ENCODE measurements around the gene EPHA4.
A peak's percentile ranks its signal among the peaks of the same experiment; 100 is the strongest.

EPHA4 gene

DNA sequence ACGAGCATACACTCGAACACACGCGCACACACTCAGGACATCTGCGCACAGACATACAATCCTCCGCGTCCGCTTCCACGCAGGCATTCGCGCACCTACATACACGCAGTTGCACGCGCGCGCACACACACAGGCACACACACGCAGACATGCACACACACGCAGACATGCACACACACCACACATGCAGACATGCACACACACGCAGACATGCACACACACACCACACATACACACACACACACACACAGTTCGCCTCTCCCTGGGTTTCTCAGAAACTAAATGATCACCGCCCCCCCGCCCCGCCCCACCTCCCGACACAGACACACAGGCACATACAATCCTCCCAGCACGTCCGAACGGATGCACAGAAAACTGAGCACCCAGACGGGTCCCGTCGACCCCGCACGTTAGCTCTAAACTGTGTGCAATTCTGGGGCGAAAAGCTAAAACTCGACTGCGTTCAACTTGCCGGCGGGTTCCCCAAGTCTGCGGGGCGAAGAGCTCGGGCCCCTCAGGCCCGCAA is 1.0 kb downstream of the EPHA4 start:
- DNase-seq: no peak

DNA sequence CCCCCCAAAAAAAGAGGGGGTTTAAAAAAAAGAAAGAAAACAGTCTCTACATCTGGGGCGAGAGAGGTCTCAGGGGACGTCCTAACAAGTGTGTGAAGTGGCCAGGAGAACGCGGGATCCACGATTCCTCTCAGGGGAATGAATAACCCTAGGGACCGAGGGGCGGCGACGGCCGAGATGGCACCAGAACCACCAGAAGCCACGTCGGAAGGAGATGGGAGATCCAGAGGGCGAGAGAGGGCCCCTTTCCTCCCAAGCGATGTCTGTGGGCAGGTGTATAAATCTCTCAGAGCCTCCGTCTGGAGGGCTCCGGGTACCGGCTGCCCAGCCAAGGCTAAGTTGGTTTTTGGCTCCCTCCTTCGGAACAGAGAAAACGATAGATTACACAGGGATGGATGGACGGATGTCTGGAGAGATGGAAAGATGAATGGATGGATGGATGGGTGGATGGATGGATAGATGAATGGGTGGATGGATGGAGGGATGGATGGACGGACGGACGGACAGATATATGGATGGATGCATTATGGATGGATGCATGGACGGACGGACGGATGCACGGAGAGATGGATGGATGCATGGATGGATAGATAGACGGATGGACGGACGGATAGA is 1.7 kb downstream of the EPHA4 start:
- DNase-seq: no peak

DNA sequence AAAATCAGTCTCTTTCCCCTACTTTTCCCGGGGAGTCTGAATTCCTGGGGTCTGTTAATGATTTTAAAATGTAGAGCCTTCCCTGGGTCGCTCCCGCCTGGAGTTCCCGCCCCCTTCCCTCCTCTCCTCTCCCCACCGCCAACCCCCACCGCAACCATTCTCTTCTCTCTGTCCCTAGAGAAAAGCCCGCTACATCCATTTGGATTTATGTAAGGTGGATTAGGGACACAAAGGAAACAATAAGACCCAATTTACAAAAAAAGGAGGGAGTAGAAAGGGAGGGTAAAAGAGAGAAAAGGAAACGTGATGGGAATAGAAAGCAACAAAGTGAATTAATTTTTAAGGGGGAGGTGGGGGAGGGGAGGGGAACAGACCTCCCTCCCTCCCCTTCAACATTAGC is 2.2 kb downstream of the EPHA4 start:
- DNase-seq: no peak

DNA sequence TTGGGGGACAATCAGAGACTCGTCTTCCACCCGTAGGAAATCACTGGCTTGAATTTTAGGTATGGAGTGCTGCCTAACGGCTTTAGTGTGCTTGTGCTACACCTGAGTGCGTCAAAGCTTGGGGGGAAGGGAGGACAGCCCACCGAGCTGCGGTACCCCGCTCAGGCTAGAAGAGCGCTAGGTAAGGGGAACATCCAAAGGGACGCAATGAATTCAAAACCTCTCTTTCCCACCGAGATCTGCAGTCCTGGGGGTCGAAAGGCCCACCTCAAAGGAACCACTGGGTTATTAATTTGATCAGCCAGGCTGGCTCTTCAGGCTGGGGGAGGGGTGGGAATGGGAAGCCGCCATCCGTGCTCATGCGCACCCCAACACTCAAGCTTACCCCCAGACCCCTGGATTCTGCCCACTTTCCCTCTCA is 2.7 kb downstream of the EPHA4 start:
- DNase-seq: no peak

DNA sequence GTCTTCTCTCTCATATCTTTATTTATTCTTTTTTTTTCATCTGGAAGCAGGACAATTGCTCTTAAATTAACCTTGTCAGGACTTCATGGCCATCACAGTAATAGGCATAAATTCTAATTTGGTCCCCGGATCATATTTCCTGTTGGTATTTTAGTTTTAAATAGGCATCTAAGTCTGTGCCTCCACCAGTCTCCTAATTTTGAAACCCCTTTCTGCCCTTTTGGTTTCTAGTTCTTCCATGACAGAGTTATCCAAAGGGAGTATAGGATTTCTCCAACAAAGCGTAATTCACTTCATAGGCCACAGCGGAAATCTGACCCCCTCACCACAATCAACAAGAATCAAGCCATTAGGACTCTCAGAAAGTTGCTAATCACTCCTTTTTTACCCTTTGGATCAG is 3.8 kb downstream of the EPHA4 start:
- DNase-seq: no peak

DNA sequence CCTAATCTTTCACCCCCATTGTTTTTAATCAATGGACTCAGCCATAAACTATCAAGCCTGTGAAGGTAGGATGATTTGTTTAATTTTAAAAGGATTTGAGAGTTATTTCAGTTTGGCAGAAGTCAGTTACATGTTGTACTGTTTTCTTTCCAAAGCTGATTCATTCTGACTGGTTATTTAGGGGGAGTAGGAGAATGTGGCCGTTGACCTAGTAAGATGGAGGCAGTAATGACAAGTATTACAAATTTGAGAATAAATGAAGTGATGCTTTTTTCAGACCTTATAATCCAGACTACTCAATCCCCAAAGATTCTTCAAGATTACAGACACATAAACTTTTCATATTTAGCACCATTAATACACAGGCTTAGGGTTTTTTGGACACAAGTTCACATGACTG is 4.3 kb downstream of the EPHA4 start:
- DNase-seq: no peak

DNA sequence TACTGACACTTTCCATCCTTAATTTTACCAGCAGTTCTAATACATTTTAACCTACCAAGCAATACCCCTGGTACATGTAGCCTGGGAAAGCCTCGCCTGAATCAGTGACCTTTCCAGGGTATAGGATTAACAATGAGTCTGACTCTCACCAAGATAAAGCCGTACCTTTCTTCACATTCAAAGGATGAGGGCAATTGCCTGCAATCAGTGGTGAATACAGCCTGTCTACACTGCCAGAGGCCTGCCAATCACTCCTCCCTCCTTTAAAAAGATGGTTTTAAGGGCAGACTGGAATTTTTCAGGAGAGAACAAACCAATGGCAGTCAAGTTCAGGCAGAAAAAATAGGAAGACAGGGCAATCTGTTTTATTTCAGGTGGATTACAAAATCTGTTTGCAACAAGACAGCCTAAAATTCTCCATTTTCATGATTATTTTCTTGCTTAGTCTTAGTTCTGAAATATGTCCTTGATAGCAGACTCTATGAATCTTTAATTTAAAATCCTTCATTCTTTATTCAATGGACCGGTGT is 4.8 kb downstream of the EPHA4 start:
- no peak for DNase-seq

DNA sequence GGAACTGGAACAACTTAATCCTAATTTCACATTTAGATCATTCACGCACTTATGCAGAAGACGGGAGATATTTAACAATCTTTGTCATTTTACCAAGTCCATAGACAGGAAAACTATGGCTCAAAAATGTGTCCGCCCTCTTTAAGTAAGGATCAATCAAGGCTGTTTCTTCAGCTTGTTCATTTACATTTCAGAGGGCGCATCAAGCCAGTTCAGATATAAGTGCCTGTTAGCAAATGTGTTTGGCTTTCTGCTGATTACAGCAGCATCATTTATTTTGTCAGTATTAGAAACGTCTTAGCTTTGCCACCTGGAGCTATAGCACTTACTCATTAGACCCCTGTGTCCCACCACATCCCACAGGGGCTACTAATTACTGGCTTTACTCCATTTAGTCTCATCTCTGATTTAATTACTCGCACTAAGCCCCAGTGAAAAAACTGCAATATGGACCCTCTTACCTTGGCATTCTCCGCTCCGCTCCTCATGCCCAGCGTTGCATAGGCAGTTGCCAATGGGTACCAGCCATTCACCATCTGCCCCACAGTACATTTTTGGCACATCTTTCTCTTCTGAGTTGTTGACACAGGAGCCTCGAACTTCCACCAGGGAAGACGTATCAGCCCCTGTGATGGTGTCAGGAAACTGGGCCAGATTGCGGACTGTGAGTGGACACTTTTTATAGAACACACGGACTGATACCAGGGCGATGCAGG is 8.7 kb downstream of the EPHA4 start:
- DNase-seq: no peak

DNA sequence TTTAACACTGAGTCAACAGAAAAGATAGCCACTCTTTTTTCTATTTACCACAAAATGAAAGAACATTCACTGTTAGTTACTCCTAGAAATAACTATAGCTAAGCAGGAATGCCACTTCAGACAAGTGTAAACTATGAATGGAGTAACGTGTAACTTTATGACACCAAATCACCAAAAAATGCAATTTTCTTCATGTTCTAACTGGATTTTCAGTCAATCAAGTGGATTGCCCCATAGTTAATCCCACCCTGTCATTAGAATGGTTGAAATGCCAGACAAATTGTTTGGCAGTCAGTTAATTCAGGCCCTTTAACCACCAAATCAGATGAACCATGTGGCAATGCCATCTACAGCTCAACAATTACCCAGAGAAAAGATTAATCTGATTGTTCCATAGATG is 9.9 kb downstream of the EPHA4 start:
- DNase-seq: no peak

DNA sequence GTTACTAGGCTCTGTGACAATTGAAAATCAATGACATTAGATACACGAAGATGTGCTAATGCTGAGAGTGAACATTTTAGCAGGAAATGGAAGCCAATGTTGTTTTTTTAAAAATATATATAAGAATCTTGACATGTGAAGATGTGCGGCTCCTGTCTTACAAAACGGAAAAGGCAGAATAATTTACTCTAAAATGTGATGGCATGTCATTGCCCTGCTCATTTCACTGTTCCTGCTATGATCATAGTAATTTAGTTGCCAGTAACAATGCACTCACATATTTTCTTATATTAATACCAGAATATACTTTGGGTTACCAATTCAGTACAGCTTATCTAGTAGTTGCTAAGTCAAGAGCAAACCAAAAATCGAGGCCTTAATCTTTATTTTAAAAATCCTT is 10.3 kb downstream of the EPHA4 start:
- no peak for DNase-seq

DNA sequence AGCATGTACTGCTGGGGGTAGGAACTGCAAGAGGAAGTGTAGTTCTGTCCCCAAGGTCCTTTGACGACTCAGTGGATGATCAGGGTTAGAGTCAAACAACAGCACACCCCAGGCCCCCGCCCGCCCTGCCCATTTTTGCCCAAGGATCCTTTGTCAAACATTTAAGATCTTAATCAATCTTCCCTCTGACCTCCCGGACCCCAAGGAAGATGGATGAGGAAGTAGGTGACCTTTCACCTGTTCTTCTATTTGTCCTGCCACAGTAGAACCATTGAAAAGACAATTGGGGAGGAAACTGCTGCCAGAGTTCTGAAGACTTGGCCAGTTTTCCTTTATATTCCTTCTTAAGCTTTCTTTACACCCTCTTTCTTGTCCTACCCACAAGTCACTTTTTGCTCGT is 12.1 kb downstream of the EPHA4 start:
- no peak for DNase-seq

DNA sequence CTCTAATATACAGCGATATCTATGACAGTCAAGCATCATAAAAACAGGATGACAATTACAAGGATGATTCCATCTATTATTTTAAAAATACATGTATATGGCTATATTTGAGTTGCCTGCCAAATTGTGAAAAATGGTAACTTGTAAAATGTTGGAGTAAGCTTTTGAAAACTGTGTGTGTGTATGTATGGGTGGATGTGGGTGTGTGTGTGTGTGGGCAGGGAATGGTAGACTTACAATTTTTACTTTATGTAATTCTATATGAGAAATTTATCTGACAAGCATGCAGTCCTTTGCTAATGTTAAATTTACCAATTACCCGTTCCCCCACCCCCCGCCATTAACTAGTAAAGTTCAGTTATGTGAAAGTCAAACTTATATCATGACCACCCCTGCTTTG is 14.0 kb downstream of the EPHA4 start:
- DNase-seq: no peak

DNA sequence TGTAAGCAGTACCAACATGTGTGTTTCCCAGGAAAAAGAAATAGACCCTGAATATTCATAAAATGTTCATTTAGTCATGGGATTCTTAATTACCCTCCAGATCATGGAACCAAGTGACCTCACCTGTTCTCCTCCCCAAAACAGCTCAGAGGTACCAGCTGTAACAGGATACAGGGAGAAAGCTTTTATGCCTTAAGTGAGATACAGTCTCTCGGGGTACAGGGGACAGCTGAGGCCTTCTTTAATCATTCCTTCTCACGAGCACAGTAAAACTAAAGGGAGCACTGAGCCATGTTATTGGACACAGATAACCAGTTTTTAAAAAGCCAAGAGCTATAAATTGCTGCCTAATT is 16.6 kb downstream of the EPHA4 start:
- no peak for DNase-seq

DNA sequence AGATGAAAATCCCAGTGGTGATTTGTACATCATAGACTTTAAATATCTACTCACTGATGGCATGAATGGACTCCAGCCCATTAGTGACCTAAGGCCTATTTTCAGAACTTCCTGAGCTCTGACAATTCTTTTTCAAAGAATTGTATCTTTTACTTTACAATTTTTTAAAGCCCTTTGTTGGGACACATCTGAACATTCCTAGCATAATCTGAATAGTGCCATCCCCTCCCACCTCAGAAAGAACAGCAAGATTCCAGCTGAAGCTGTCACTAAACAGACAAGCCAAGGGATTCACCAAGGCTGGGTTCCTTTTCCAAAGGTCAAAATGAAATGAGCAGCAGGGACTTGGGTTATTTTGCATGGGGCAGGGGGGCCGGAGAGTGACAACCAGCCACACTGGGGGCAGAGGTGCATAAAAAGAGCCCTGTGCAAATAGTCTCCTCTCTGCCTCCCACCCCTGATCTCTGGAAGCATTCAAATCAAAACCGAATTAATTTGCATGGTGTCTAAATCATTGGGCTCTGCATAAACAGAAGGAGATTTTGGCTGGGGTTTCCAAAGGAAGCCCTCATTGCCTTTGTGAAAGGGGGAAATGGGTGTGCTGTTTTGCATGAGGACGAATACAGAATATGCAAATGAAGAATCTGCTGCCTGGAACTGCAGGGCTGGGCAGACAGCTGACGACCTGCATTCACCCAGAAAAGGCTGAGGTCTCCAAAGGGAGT is 17.2 kb downstream of the EPHA4 start:
- no peak for DNase-seq

DNA sequence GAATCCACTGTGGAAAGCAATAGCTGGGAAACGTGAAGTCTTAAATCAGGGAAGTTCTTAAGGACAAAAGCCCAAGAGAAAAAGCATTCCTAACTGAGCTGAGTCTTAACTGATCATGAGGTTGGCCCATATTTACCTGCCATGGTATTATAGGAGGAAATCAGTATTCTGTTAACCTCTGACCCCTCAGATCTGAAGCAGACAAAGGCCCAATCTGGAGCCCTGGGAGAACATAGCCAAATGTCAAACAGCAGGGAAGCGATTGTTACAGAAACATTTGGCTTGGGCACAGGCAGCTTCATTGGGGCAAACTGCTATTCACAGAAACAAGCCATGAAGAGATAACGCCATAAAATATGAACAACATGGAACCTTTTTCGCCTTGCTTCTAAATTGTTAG is 18.8 kb downstream of the EPHA4 start:
- DNase-seq: no peak

DNA sequence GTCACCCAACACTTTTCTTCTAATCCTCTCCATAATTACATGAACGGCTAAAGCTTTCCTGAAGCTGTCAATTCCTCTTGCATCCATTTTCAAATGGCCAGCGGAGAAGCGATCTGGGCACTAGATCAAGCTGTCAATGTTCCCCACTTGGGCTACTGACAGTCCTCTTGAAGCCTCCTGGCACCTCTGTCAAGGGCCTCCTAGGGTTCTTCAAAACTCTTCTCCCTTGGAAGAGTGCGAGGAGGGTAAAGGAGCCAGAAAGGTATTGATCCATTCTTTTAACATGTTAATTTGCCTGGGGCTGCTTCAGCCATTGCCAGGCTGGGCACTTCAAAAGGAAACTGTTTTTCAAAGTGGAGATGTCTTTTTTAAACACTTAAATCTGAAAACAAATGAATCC is 19.8 kb downstream of the EPHA4 start:
- DNase-seq: peak; percentile 46

DNA sequence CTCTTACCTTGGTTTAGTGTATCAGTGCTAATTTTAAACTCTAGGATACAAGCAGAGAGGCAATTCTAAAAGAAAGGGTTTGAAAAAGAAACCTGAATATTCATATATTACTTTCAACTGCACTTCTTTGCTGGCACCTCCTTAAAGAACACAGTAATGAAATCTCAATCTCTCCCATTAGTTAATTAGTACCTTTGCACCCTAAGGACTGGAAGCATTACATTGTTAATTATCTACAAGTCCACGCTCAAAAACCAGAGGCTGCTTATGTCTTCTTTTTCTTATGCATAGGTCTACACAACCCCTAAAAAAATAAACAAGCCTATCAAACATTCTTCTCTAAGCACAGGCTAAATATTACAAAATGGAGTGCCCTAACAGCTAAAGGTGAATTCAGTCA is 20.2 kb downstream of the EPHA4 start:
- DNase-seq: no peak

DNA sequence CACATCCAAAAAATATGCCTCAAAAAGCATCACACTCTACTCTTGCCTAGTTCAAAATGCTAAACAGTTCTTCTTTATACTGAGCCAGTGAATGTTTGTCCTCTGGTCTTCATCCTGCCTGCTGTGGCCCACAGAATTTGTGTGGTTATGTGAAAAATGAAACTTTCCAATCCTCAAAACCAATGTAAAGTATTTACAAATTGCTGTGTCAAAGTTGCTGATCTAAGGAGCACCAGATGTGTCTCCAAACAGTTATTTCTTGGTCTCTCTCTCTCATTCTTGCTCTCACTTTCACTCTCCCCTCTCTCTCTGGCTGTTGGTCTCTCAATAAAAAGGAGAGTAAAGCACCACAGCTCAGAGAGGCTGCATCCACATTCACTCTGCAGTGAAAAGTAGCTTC is 23.0 kb downstream of the EPHA4 start:
- no peak for DNase-seq

DNA sequence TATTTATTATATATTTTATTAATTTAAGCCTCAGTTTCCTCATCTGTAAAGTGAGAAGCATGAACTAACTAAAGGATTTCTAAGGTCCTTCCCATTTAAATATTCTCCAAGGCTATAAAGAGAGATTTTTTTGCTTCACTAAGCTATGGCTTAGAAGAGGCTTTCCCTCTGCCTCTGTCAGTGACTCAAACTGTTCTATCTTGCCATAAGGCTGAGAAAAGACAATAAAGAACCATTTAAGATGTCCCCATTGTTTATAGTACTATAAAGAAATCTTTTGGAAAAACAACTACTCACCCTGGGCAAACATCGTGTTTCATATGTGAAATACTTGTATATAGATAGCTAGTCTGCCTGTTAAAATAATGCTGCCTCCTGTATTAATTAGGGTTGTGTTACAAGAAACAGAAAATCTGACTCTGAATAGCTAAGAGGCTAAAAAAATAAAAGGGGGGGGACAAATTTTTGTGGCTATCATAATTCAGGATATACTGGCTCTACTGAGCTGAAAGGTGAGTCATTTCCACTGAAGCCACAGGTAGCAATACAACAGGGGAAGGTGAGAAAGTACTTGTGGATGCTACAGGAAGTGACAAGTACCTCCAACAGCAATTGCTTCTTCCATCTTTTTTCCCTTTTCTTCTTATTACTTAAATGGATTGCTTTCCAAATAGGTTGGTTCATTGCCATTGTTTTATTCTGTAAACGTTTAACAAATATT is 25.4 kb downstream of the EPHA4 start:
- DNase-seq: no peak

DNA sequence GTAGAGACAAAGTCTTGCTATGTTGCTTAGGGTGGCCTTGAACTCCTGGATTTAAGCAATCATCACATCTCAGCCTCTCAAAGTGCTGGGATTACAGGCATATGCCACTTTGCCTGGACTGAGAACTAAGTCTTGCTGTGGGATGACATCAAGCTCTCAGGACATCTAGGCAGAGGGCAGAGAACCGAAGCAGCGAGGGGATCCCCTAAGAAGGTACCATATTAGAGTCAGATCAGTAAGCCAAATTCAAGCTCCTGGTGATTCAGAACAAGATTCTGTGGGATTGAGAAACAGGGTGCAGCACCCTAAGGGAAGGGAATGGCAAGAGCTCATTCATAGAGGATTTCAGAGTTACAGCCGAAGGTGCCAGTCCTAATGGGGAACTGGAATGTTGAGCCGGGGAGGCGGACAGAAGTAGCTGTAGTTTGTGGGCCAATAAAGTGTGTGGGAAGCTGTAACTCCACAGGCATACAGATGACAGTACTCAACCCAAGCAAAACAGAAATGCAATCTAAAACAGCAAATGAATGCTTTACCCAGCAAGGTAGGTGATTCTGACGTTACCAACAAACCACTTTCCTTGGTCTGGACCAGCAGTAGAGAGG is 30.9 kb downstream of the EPHA4 start:
- no peak for DNase-seq

DNA sequence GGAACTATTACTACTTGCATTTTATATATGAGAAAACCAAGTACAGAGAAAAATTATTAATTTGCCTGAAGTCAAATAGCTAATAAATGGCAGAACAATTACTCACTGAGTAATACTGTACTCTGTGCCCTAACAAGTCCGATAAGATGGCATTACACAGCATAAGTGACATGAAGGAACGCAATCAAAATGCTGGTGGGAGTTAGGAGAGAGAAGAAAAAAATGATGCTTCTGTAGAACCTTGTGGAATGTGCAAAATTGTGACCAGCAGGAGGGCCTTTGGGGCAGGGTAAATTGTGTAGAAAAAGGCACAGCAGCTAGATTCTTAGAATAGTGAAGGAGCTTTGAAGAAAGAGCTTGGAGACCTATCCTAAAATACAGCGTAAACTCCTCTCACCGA is 32.9 kb downstream of the EPHA4 start:
- no peak for DNase-seq

DNA sequence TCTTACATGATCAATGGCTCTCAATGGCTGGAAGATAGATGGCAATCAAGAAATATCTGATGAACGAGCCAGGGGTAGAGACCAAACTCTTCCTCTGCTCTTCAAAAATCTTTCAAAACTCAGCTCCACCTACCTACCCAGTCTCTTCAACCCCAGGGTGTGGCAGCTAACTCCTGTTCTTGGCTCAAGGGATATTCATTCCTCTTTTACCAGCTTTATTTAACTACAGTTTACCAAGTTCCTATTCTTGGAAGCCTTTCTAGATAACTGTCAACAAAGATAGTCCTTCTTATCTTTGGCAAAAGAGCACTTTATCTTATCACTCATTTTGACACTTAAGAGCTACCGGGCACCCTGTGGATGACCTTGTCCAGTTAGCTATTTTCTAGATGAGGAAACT is 36.3 kb downstream of the EPHA4 start:
- no peak for DNase-seq

DNA sequence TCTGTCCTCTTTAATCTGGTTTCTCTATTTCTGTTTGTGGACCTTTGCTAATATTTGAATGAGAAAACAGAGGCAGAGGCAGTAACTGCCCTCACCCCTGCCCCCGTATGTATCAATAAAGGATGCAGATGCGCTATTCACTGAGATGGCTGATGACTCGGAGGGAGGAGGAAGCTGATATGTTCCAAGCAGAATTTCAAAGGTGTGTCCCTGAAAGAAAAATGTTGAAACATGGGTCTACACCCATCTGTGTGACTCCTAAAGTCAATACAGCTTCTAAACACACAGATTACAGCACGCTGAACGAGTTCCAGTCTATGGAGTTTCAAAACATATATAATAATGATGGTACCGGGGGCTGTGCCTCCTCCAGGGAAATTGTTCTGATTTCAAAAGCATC is 38.8 kb downstream of the EPHA4 start:
- no peak for DNase-seq

All from NCI-H510A (cell line).